HUDEP-2 (cell line): ENCODE data around the gene RSPH1.

Experiments used
- DNase-seq, 76 experiments: peaks; one replicate each; lab custom pipeline; 2025; ENCODE audit not compliant: unreplicated experiment in 76 of 76; lab: John Stamatoyannopoulos, UW

The RSPH1 gene

DNA sequence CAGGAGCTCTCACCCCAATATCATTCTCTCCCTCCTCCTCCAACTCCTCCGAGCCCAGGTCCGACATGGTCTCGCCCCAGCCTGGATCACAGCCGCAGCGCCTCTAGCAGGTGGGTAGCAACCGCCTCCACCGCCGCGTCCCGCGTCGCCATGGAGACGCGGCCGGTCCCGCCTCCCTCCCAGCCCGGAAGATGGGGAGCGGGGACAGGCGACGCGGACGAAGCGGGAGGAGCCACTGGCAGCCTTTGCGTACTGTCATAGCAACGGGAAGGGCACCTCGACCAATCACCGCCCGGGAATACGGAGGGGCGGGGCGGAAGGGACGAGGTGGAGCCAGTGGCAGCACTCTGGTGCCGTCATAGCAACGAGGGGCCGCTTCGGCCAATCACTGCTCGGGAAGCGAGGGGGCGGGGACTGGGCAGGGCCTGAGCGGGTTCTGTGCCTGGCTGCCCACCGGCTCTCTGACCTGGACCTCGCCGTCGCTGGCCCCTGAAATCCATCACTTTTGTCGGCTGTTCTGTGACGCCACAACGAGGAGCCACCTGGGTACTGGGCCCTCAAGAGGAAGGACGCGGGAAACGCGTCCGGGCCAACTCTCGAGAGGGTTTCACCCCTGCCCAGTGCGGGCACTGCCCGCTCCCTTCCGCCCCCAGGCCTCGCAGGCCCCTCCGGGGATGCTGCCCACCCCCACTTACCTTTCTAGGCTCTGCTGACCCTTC lies at the start of gene RSPH1:
RSPH1 (minus strand) TSS at position 105 of the 719 bp plus-strand sequence; CDS start at position 67, 38 bp downstream.
- DNase-seq = peak in 75 of 76 experiments; percentile 80 to 100 (median 100)

DNA sequence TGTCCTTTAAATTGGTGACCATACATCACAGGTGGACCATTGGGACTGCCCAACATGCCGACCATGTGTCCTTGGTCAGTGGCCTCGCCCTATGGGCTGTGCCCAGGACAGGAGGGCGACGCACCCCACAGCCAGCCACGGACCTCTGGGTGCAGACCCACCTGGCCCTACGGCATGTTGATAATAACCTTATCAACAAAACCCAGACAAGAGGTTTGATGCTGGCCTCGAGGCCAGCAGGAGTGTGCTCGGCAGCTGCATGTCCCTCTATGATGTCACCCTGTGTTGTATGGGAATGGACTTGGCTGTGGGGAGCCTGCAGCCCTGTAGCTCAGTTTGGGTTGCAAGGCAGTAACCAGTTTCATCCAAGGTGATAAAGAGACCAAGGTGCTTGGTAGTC lies 49.7 kb upstream of the RSPH1 start:
- DNase-seq = peak in 60 of 76 experiments; percentile 21 to 78 (median 52)

DNA sequence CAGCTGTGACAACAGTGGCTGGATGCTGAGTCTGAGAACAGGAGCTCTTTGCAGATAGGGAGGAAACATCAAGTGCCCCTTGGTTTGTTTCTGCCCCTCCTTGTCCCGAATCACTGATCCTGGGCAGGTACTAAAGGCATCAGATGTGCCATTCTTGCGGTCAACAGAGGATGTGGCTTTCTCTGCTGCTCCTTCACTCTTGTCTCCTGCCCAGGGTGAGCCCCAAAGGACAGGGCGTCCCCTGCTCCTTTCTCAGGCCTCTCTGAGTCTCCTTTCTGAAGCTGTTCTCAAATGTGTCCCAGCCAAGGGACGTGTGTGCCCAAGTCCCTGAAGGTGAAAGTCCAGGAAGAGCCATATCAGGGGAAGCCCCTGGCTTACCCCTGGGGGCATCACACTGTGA lies 49.3 kb upstream of the RSPH1 start:
- peak in 16 of 76 experiments; percentile 23 to 77 (median 48) for DNase-seq

DNA sequence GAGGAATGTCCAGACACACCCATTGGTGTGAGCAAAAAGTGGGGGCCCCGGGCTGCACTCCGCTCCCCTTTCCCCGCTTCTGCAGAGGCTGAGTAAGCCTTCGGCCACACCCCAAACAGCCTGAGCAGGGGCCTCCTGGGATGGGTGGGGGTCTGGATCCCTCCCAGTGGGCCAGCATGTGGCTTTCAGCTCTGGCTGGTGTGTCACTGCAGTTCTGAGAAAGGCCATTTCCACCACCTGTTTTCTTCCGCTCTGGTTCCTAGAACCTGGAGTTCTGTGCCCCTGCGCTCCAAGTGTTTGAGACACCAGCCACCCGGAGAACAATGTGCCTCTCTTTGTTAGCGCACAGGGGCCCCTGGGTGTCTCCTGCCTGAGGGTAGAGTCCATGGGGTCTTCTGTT lies 48.5 kb upstream of the RSPH1 start:
- DNase-seq = peak in 34 of 76 experiments; percentile 18 to 77 (median 44)

- DNase-seq = no peak
These were observed 47.3 kb upstream of the RSPH1 start for GRCh38 chr21:42543106-42543847.

DNA sequence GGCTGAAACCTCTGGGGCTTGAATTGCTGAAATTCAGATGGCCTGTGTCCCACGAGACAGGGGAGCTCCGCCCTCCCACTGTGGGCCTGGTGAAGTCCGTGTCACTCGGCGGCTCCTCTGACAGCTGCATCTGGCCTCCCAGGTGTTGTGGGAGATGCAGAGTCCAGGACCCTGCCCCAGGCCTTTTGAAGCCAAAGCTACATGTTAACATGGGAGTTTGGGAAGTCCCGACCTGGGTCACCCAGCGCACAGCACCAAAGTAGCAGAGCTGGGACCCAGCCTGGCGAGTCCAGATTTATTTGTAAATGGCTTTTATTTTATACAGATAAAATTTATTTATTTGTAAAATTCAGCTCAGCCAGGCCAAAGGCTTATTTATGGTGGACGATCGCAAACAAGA lies 46.6 kb upstream of the RSPH1 start:
- no peak for DNase-seq

GRCh38 chr21:42542196-42542595 lies 46.2 kb upstream of the RSPH1 start:
- no peak for DNase-seq

- DNase-seq = no peak
These were observed 45.6 kb upstream of the RSPH1 start for GRCh38 chr21:42541618-42542017.

DNA sequence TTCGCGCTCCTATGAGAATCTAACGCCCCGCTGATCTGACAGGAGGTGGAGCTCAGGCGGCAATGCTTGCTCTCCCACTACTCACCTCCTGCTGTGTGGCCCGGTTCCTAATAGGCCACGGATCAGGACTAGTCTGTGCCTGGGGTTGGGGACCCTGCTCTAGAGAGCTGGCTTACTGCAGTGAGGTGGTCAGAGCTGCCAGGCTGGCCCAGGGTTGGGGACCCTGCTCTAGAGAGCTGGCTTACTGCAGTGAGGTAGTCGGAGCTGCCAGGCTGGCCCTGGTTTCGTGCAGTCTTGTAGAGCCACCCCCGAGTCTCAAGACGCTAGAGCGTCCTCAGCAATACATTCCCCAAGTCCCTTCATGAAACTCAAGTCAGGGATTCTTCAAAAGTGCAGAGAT lies 45.1 kb upstream of the RSPH1 start:
- DNase-seq = no peak

- DNase-seq = no peak
These were observed 44.4 kb upstream of the RSPH1 start for GRCh38 chr21:42540396-42540795.

DNA sequence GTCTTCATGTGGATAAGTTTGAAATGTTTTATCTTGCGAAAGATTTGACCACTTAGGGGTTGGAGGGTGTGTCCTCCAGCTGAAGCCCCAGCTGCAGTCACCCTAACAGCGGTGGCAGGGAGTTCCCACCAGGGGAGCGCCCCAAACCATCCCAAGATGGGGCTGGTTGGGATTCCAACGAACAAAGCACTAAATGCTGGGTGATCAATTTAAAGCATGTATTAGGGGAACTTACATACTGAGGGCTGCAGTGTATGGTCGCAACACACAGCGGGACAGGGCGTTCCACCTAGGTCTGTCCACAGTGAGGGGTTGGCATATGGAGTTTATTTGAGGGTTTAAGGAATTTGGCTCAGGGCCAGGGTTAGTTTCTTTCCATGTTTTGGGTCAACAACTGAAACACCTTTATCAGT lies 43.9 kb upstream of the RSPH1 start:
- DNase-seq = peak in 67 of 76 experiments; percentile 21 to 79 (median 54)

DNA sequence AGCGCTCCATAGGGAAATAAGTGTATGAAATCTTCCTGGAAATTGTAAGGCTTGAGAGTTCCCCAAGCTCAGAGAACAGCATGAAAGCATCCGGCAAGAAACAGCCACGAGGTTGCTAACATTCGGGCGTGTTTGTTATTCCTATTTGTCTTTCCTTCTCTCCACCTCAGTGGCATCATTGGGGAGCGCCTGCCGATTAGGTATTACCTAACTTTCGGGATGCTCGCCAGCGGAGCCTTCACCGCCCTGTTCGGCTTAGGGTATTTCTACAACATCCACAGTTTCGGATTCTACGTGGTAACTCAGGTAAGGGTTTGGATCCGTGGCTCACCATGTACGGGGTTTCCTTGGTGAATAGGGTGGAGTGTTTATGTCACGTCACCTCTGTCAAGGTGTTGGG lies 43.3 kb upstream of the RSPH1 start:
- no peak for DNase-seq

DNA sequence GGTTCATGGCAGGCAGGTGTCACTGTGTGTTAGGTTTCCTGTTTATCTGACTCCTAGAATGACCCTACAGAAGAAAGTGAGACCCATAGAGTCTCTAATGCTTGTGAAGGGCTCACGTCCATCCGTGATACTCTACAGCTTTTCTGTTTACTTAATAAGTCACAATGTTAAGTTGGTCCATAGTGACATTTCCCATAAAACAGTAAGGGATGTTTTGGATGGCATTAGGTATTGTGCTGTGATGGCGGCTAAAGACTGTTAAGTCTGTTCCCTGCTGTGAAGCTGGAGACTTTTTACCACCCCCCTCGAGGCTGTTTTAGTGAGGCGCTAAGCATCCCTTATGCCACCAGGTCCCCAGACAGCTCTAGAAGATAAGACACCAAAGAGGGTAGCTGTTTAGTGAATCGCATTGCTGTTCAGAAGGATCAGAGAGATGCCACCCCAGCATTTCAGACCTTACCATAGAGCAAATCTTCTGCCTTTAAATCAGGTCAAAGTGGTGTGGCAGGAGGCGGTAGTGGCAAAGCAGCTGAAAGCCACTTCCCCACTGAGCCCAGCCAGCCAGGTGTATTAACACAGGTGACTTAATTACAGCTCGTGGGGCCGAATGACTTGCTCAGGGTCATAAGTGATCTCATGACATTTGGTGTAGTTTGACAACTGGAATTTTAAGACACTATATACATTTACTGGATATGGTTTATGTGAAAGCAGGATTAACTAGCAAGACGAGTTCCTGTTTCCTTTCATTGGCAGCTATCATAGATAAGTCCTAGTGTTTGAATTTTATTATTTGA lies 42.7 kb upstream of the RSPH1 start:
- DNase-seq = no peak

GRCh38 chr21:42537106-42537742 lies 41.2 kb upstream of the RSPH1 start:
- peak in 24 of 76 experiments; percentile 7 to 42 (median 30) for DNase-seq

- DNase-seq = no peak
These were observed 40.6 kb upstream of the RSPH1 start for GRCh38 chr21:42536601-42537000.

DNA sequence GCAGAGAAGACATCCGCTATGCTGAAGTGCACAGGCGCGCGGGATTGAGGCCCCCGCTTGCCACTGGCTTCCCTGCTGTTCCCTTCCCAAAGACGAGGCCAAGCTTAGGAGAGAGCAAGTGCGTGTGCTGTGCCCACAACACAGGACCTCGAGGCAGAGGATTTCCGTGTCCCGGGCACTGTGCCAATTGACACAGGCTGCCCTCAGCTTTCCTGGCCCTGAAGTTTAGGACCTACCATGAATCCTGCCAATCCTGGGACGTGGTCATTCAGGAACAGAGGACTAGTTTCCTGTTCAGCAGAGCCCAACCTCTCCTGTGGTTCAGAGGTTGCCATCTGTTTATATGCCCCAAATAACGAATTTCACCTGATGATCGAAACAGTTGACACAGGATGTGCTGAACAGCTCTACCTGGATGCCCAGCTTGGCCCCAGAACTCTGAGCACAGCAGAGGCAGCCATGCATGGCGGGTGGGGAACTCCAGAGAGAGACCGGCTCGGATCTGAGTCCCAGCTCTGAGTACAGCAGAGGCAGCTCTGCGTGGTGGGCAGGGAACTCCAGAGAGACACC lies 39.7 kb upstream of the RSPH1 start:
- no peak for DNase-seq

- no peak for DNase-seq
These were observed 38.7 kb upstream of the RSPH1 start for GRCh38 chr21:42534421-42535378.

DNA sequence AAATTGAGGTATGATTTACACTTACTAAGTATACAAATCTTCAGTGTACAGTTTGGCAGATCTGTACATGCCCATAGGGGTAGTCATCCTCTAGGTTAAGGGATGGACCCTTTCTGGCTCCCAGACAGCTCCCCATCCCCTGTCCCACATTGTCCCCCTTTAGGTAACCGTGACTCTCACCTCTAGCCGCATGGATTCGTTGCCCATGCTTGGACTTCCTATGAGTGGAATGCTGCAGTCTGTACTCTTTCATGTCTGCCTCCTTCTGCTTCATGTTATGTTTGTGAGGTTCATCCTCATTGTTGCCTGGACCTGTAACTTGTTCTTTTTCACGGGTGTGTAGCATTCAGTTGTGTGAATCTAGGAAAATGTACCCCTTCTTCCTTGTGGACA lies 37.9 kb upstream of the RSPH1 start:
- DNase-seq = no peak

DNA sequence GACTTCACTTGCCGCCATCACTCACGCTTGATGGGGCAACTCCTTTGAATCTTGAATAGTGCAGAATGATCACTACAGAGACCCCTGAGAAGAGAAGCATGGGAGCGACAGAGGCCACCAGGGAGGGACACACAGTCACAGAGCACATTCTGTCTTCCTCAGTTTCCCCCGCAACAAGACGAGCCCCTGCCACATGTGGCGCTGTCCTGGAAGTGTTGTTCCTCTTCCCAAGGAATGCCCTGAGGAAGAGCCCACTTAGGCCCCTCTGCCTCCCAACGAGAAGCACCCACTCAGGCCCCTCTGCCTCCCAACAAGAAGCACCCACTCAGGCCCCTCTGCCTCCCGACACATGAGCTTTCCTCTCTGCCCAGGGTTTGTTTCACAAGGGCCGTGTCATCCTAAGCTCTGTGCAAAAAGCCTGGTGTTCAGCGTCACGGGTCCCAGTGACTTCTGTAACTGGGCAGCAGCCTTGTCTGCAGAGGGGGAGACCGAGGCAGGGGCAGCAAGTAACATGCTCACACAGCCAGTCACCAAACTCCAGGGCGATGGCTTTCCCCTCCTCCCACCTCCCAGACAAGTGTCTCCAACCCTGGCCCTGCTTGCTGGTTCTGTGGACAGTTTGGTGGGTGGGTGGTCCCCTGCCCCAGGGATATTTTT lies 37.4 kb upstream of the RSPH1 start:
- no peak for DNase-seq
